ENCODE results near the gene MCHR1.

DNA sequence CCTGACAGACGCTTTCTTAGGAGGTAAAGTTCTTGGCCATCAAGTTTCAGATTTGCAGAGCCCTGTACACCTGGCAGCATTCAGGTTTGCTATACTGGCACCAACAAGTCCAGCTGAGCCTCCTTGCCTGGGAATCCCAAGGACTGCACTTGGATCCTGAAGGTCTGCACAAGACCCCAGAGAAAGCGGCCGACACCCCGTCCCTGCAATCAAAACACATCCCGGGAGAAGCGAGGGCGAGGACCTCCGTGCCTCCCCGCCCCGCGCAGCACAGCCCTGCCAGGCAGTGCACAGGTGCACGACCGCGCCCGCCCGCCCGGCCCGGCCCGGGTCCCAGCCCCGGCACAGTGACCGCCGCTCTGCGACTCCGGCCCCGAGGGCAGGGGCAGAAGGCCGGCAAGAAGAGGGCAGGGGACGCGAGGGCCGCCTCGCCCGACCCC, 43.3 kb upstream of the MCHR1 start:
- TF ChIP-seq ZNF207 (IDR thresholded peaks at IDR 0.05; ENCODE audit: borderline replicate concordance) (no peak), SMC3 (IDR thresholded peaks at IDR 0.05; ENCODE audit: low read length) (no peak), BCL6 (CRISPR knock-in tag; IDR thresholded peaks at IDR 0.05) (no peak)
- TF ChIP-seq, protein P1, sequence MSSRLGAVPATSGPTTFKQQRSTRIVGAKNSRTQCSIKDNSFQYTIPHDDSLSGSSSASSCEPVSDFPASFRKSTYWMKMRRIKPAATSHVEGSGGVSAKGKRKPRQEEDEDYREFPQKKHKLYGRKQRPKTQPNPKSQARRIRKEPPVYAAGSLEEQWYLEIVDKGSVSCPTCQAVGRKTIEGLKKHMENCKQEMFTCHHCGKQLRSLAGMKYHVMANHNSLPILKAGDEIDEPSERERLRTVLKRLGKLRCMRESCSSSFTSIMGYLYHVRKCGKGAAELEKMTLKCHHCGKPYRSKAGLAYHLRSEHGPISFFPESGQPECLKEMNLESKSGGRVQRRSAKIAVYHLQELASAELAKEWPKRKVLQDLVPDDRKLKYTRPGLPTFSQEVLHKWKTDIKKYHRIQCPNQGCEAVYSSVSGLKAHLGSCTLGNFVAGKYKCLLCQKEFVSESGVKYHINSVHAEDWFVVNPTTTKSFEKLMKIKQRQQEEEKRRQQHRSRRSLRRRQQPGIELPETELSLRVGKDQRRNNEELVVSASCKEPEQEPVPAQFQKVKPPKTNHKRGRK (CRISPR knock-in tag; IDR thresholded peaks at IDR 0.05) = no peak

Data from HepG2 (cell line).